HG03135 (cell line): Measurements from ENCODE around the gene NSUN2.

ENCODE experiments used
- ATAC-seq: cut with Tn5 transposase; IDR thresholded peaks from one replicate; pipeline ENCODE4 v1.9.1; 2021; ENCODE audit warnings: mild to moderate bottlenecking, moderate library complexity; ENCODE audit not compliant: unreplicated experiment

The NSUN2 gene

DNA sequence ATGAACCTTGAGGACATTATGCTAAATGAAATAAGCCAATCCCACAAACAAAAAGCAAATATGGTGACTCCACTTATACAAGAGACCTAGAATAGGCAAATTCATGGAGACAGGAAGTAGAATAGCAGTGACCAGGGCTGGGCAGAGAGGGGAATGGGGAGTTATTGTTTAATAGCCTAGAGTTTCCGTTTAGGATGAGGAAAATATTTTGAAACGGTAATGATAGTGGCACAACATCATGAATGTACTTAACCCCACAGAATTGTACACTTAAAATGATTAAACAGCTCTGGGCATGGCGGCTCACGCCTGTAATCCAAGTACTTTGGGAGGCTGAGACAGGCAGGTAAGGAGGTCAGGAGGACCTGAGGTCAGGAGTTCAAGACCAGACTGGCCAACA is 65.8 kb downstream of the NSUN2 start:
- ATAC-seq, result no peak

DNA sequence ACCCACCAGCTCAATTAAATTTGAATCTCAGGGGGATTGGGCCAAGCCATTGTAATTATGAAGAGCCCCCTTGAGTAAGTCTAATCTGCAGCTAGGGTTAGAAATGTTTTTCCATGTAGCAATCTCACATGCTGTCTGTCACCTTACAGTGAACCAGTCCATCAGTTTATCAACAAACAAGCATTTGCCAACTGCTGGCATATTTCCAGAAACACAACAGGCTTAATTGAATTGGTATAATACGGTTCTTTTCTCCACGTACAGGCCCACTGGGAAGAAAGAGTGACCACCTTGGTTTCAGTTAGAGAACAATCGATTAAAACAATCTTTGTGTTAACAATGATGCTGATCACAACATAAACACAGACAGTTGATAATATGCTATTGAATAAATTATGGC is 67.4 kb downstream of the NSUN2 start:
- no peak for ATAC-seq

DNA sequence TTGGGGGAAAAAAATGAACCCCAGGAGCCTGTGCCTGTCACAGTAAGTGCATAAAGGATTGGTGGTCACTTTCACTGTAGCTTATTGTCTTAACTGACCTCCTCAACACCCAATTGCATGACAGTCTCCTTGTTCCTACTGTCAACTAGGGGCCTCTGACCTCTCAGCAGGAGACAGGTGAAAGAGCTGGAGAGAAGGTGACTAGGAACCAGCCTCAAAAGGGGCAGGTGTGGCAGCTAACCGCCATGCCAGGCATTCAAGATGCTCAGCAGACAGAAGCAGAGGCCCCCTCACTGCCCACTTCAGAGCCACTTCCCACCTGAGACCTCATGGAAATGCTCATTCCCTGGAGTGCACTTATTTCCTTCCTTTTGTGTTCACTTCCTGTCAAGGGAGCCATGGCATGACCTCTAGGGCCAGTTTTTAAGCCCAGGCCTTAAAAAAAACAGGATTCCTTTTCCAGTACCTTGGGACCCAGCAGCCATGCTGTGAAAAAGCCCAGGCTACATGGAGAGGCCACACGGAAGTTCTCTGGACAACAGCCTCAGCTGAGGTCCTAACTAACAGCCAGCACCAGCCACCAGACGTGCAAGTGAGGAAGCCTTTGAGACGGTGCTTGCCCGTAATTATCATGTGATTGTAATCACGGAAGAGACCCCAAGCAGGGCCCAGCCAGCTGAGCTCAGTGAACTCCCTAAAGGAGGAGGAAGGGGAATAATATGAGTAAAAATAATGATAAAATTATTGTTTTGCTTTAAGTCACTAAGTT is 74.9 kb downstream of the NSUN2 start:
- no peak for ATAC-seq

DNA sequence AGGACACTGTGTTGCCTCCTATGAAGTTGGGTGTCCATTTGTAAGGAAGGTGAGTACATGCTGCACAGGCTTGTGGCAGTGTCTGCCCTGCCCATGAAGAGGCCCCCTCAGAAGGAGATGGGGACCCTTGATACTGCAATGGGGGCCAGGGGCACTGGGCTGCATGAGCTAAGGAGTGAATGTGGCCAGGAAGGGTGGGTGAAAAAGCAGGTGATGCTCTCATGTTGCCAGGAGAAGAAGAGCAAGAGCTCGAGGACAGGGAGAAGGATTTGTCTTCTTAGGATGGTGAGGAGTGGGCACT is 76.1 kb downstream of the NSUN2 start:
- ATAC-seq, result no peak

DNA sequence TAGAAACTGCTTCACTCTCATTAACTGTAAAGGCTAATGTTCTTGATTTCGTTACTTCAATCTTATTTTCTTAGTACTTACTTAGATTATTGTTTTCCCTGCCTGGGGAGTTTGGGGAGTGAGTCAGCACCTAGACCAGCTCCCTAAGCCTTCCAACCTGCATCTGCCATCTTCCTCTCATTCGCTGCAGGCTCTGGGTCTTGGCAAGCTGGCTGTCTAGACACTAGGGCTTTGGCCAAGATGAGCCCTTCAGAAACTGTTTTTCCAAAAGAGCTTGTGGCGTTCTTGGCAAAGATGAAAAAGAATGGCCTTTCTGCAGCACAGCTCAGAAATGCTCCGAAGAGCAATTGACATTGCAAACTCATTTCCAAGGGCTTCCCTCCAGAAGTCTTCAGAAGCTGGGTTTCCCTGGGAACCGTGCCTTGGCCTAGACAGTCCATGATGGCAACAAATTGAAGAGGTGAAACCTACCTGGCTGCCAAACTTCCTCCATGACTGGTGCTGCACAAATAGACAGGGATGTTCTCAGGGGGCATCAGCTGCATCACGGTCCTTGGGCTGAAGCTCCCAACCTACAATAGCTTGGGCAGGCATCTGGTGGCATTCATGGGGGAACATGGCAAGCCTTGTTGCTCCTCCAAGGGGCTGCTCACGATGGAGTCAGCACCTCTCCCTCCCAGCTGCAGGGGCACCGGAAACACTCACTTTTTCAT is 76.6 kb downstream of the NSUN2 start:
- ATAC-seq, result no peak

DNA sequence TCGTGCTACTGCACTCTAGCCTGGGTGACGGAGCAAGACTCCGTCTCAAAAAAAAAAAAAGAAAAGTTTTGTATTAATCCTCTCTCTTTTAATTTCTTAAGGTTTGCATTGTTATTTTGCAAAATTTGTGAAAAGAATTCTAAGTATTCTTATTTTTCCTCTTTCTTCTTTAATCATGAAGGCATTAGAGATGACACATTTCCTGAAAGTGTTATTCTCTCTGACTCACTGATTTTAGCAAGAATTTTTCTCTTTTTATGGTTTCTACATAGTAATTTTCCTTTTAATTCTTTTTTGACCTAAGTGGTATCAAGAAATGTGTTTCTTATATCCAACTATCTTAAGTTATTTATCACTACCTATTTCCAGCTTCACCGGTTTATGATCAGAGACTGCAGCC is 78.0 kb downstream of the NSUN2 start:
- no peak for ATAC-seq

DNA sequence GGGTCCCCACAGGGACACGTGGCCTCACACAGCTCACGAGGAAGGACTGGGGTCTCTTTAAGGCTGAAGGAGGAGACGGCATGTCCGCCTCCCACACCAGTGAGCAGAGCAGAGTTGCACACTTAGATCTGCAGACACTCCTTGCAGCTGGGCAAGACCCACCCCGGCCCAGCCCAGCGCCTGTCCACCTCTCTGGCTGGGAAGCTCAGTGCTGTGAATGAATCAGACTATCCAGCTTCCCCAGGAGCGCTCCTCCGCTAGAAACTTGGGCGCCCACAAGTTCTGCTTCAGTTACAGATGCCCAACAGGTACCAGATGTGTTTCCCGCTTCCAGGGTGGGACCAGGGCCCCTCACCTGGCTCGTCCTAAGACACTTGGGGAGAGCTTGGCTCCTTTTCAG is 78.9 kb downstream of the NSUN2 start:
- ATAC-seq, result no peak

DNA sequence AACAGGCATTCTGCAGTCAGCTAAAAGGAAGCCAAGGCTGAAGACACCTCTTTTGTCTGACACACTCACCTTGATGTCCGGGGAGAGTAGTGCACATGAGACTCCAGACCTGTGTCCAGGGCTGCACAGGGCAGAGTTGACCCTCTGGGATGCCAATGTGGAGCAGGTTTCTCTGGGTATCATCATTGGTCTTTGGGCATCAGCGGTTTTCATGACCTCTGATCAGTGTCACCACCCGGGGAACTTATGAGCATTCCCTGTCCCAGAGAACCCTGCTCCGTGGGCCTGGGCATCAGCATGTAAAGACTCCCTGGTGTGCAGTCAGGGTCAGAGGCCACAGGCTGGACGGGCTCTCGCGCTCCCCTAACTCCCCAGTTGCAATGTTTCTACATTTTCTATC is 80.2 kb downstream of the NSUN2 start:
- ATAC-seq, result no peak

DNA sequence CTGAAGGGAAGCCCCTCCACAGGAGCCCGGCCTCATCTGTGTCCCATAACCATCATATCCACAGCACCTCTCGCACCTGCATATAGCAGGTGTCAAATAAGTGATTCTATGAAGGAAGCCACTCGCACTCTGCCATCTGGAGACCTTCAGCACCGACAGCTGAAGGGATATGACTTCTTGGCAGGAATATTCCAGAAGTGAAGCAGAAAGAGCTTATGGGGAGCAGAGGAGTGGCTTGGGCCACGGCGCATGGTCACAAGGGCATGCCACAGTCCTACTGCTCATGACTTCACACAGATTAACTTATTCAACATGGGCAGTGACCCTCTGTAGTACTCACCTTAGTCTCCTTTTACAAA is 80.9 kb downstream of the NSUN2 start:
- no peak for ATAC-seq

DNA sequence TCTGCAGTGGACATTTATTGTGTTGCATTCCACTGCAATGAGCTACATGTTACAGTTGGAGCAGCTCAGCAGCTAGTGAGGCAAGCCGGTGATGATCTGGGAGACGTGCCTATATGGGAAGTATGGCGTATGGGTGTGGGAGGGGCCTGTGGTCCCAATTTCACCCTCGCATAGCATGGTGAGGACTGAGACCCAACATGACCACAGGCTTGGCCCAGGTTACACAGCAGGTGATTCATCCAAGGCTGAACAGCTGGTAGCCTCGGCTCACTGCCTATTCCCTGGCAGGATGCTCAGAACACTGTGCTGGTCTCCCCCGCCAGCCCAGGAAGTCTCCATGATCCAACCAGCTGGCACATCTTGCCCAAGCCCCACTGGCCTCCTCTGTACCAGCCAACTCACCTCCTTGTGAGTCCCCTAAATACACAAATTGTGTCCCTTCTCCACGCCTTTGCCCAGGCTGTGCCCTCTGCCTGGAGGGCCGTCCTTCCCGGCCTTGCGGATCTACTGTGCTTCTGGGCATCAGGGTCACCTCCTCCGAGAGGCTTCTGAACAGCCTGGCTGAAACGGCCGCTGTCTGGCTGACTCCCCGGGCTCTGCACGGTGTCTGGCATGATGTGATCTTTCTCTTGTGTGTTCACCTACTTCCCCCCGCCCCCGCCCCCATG is 81.4 kb downstream of the NSUN2 start:
- ATAC-seq, result no peak

DNA sequence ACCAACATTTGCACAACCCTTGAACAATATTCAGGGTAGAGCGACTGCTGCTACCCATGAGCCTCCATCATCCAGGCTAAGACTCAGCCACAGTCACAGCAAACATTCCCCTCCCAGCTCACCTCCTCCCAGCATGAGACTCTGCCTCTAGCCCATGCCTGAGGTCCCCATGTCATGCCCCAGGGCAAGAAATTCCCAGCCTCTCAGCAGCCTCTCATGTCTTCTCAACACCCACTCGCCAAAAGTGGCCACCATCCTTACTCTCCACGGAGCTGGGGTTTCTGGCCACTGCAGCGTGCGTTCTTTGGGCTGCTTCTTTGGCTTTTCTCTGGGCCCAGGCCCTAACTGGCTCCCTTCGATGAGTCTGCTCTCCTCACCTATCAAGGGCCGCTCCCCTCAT is 82.2 kb downstream of the NSUN2 start:
- ATAC-seq, result no peak
